ENCODE data around the gene SLC5A4.
"Not testable (repeated sequence)": the region's sequence is repeated elsewhere in the genome, so short reads cannot be mapped to it uniquely, and the experiment has no call there.

The SLC5A4 gene

DNA sequence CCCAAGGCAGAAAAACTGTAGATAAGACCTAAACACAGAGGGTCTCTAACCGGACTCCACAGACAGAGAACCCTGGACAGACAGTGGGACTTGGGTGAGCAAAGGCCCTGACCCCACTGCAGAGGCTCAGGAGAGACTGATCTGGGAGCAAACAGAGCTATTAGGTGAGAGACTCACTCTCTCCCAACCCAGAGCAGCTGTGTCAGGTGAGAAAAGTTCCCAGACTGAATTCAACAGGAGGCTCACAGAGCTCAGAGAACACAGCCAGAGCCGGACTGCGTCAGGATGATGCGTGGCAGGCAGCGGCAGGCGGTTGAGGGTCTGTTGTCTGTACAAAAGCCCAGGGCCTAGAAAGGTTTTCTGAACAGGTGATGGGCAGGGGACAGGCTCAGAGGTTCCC, 55.8 kb downstream of the SLC5A4 start:
- DNase-seq: no peak

GRCh38 chr22:32197553-32198226, 57.5 kb downstream of the SLC5A4 start:
- not testable (repeated sequence) for DNase-seq

GRCh38 chr22:32195900-32196299, 59.2 kb downstream of the SLC5A4 start:
- DNase-seq: not testable (repeated sequence)

- not testable (repeated sequence) for DNase-seq
These were observed 61.8 kb downstream of the SLC5A4 start for GRCh38 chr22:32193346-32193745.

DNA sequence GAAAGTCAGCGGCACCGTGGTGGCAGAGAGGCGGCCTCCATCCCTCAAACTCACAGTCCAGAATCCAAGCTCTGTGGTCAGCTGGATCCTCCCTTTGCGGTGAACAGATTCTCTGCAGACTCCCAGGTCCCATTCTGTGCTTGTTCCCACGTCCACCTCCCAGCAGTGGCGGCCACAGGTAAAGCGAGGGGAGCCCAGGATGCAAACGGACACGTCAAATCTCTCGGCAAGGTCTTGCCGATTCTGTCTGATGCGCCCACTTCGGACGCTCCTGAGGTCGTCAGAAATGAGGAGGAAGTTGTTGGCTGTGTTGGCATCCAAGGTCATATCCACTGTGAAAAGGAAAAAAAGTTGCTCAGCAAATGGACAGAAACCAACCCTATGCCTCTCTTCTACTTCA, 64.1 kb downstream of the SLC5A4 start:
- DNase-seq: not testable (repeated sequence)

GRCh38 chr22:32185821-32186220, 69.3 kb downstream of the SLC5A4 start:
- no peak for DNase-seq

GRCh38 chr22:32183625-32184024, 71.5 kb downstream of the SLC5A4 start:
- DNase-seq: no peak

GRCh38 chr22:32181043-32181442, 74.1 kb downstream of the SLC5A4 start:
- DNase-seq: no peak

GRCh38 chr22:32177221-32177765, 77.9 kb downstream of the SLC5A4 start:
- DNase-seq: no peak

GRCh38 chr22:32175683-32176644, 79.2 kb downstream of the SLC5A4 start:
- DNase-seq: no peak

- DNase-seq: no peak
These were observed 80.0 kb downstream of the SLC5A4 start for GRCh38 chr22:32175115-32175514.

All from NCI-H2029 (cell line).